ENCODE measurements around the gene MIP.
"Not testable (repeated sequence)": the region's sequence is repeated elsewhere in the genome, so short reads cannot be mapped to it uniquely, and the experiment has no call there.

DNA sequence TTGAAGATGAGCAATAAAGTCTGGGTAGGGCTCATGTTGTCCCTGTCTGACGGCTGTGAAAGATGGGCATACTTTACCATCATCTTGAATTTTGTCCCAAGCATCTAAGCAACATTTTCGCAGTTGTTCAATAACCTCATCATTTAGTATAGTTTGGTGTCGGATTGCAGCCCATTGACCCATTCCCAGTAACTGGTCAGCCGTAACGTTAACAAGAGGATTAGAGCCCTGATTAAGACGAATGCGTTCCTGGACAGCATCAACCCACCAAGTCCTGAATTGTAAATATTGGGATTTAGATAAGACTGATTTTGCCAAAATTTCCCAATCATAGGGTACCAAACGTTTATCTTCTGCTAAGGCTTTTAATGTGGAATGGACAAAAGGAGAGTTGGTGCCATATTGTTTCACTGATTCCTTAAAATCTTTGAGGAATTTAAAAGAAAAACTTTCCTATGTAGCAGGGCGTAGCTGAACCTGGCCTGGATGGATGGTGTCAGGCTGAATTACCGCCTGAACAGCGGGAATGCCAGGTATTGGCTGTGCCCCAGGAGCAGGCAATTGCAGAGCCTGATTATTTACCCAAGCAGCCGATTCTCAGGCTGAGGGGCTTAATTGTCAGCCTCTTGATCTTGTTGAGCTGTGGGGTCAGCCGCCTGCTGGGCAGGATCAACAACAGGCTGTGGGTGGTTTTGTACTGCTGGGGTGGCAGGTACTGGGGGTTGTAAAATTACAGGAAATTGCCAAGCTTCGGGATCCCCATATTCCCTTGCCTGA, 43.9 kb upstream of the MIP start:
- TF ChIP-seq BACH2 (CRISPR knock-in tag; IDR thresholded peaks at IDR 0.05; ENCODE audit: borderline replicate concordance); ZFP3 (CRISPR knock-in tag; IDR thresholded peaks at IDR 0.05): not testable (repeated sequence)
- TF ChIP-seq, protein P1, sequence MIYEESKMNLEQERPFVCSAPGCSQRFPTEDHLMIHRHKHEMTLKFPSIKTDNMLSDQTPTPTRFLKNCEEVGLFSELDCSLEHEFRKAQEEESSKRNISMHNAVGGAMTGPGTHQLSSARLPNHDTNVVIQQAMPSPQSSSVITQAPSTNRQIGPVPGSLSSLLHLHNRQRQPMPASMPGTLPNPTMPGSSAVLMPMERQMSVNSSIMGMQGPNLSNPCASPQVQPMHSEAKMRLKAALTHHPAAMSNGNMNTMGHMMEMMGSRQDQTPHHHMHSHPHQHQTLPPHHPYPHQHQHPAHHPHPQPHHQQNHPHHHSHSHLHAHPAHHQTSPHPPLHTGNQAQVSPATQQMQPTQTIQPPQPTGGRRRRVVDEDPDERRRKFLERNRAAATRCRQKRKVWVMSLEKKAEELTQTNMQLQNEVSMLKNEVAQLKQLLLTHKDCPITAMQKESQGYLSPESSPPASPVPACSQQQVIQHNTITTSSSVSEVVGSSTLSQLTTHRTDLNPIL (CRISPR knock-in tag; IDR thresholded peaks at IDR 0.05; ENCODE audit: low read depth): not testable (repeated sequence)

Data from SK-N-SH treated with all-trans-retinoic acid at 6 μM for 48 hours (cell line).